Neural cell (in vitro differentiated cells): ENCODE measurements around the gene PODXL2. TPM values are rescaled to one million over a fixed set of nuclear protein-coding genes. Genes with fewer than 3 reads are reported as not detected.

Experiments
- H2AFZ ChIP-seq: fragments of 200-600, 300-800 bp; sonication (generic), shearing (Covaris generic); 2 replicates; pipeline ENCODE4 v1.6.0; 2014; ENCODE audit warnings: low read depth, mild to moderate bottlenecking, antibody characterized with exemption, low read length, moderate library complexity
- H3F3A ChIP-seq: fragments of 200-600 bp; shearing (Covaris generic); 2 replicates; pipeline ENCODE4 v1.6.1; 2016; ENCODE audit warnings: mild to moderate bottlenecking, moderate library complexity, mixed read lengths, antibody characterized with exemption, low read length; ENCODE audit not compliant: insufficient read depth, poor library complexity, severe bottlenecking
- H3K27ac ChIP-seq: fragments of 200-600, 300-800 bp; sonication (generic), shearing (Covaris generic); 2 replicates; pipeline ENCODE4 v1.5.1; 2014; ENCODE audit warnings: mild to moderate bottlenecking, low read length, moderate library complexity
- H3K27me3 ChIP-seq: fragments of 300-800, 200-600 bp; sonication (generic), shearing (Covaris generic); 2 replicates; pipeline ENCODE4 v1.6.0; 2014; ENCODE audit warnings: mild to moderate bottlenecking, low read depth, low read length, moderate library complexity; ENCODE audit not compliant: insufficient read depth
- H3K36me3 ChIP-seq: fragments of 300-800, 200-600 bp; sonication (generic), shearing (Covaris generic); 2 replicates; pipeline ENCODE4 v1.5.1; 2014; ENCODE audit warnings: mild to moderate bottlenecking, antibody characterized with exemption, low read length, moderate library complexity; ENCODE audit not compliant: insufficient read depth
- H3K4me2 ChIP-seq: fragments of 300-800, 200-600 bp; sonication (generic), shearing (Covaris generic); 2 replicates; pipeline ENCODE4 v1.6.0; 2014; ENCODE audit warnings: mild to moderate bottlenecking, low read length
- H3K4me3 ChIP-seq: fragments of 300-800, 200-600 bp; sonication (generic), shearing (Covaris generic); 2 replicates; pipeline ENCODE4 v1.5.1; 2014; ENCODE audit warnings: mild to moderate bottlenecking, low read length, moderate library complexity
- H3K79me2 ChIP-seq: fragments of 200-600 bp; shearing (Covaris generic); replicated peaks from 2 replicates; pipeline ENCODE4 v1.6.0; 2014; ENCODE audit warnings: mild to moderate bottlenecking, low read length, moderate library complexity; ENCODE audit not compliant: insufficient read depth
- H3K9ac ChIP-seq: fragments of 300-800, 200-600 bp; sonication (generic), shearing (Covaris generic); 2 replicates; pipeline ENCODE4 v1.6.1; 2016; ENCODE audit warnings: mild to moderate bottlenecking, low read length, mixed read lengths
- H3K9me2 ChIP-seq: fragments of 200-600 bp; shearing (Covaris generic); 2 replicates; pipeline ENCODE4 v1.6.1; 2016; ENCODE audit warnings: mild to moderate bottlenecking, low read length, mixed read lengths; ENCODE audit not compliant: insufficient read depth
- H3K9me3 ChIP-seq: fragments of 200-600, 300-800 bp; sonication (generic), shearing (Covaris generic); 2 replicates; pipeline ENCODE4 v1.6.1; 2016; ENCODE audit warnings: mild to moderate bottlenecking, mixed run types, low read length, moderate library complexity, mixed read lengths
- H4K20me1 ChIP-seq: fragments of 200-600 bp; shearing (Covaris generic); 2 replicates; pipeline ENCODE4 v1.6.1; 2016; ENCODE audit warnings: mild to moderate bottlenecking, mixed run types; ENCODE audit not compliant: insufficient read depth
- EP300 ChIP-seq: fragments of 450-650 bp; conservative IDR thresholded peaks from 2 replicates; pipeline ENCODE4 v1.6.1; 2014; ENCODE audit warnings: antibody characterized with exemption, mild to moderate bottlenecking, moderate library complexity; ENCODE audit not compliant: poor library complexity, severe bottlenecking
- EZH2 ChIP-seq: fragments of 200-600, 300-800 bp; shearing (Covaris generic), sonication (generic); IDR thresholded peaks from 2 replicates; pipeline ENCODE4 v1.6.1; 2014; ENCODE audit warnings: antibody characterized with exemption, low read length, borderline replicate concordance, mild to moderate bottlenecking; ENCODE audit not compliant: insufficient read depth, poor library complexity, severe bottlenecking
- MXI1 ChIP-seq: fragments of 450-650 bp; conservative IDR thresholded peaks from 2 replicates; pipeline ENCODE4 v1.6.1; 2014; ENCODE audit warnings: antibody characterized with exemption, mild to moderate bottlenecking; ENCODE audit not compliant: poor library complexity, severe bottlenecking
- POLR2AphosphoS5 ChIP-seq: IDR thresholded peaks from 2 replicates; pipeline ENCODE4 v1.6.1; 2012
- RAD21 ChIP-seq: fragments of 450-650 bp; conservative IDR thresholded peaks from 2 replicates; pipeline ENCODE4 v1.6.1; 2014; ENCODE audit warnings: antibody characterized with exemption, mild to moderate bottlenecking, moderate library complexity
- SMC3 ChIP-seq: fragments of 450-650 bp; conservative IDR thresholded peaks from 2 replicates; pipeline ENCODE4 v1.6.1; 2014; ENCODE audit warnings: antibody characterized with exemption, mild to moderate bottlenecking, moderate library complexity; ENCODE audit not compliant: poor library complexity
- TAF1 ChIP-seq: IDR thresholded peaks from 2 replicates; pipeline ENCODE4 v1.6.1; 2012; ENCODE audit warnings: low read depth
- polyA plus RNA-seq: library from polyadenylated mRNA; depleted of rRNA; stranded (reverse); fragments of >200 nt; gene quantifications from 2 replicates; pipeline ENCODE4 v1.2.3, GENCODE V29; 2014
- TF ChIP-seq, protein P1 (sequence below): IDR thresholded peaks from 2 replicates; pipeline ENCODE4 v1.6.1; 2012; ENCODE audit warnings: borderline replicate concordance
- TF ChIP-seq, protein P2 (sequence below): fragments of 450-650 bp; IDR thresholded peaks from 2 replicates; pipeline ENCODE4 v1.5.1; 2014; ENCODE audit warnings: antibody characterized with exemption, mild to moderate bottlenecking, moderate library complexity; ENCODE audit not compliant: poor library complexity, severe bottlenecking

Gene PODXL2
- polyA plus RNA-seq, 1 donor from 2014 or later = 266 TPM

DNA sequence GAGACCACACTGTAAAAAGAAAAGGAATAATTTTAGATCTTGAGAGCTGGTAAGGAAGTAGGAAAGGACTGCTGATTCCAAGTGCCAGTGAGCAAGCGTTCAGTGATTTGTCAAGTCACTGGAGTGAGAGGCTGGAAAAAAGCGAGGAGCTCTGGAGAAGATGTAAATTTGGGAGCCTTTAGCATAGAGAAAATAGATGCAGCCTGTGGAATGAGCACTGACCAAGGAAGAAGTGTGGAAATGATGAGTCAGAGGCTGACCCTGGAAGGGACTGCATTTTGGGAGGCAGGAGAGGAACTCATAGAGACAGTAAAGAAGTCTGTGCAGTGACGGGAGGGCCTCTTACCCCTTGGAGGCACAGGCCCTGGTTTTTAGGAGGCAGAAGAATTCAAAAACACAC, 26.7 kb downstream of the PODXL2 start:
- H3K4me2 ChIP-seq = no peak overlapping the region
- H3K27me3 ChIP-seq = no peaks in the 10 kb centered on the region
- H3K27ac ChIP-seq = no peak overlapping the region
- no peak overlapping the region for H3K9ac ChIP-seq
- H3K4me3 ChIP-seq = no peak overlapping the region
- H3K9me3 ChIP-seq = no peaks in the 10 kb centered on the region
- H3K36me3 ChIP-seq = peaks cover 7% of the 10 kb centered on the region
- H3K79me2 ChIP-seq = no peaks in the 10 kb centered on the region
- H3F3A ChIP-seq = no peaks in the 10 kb centered on the region
- H2AFZ ChIP-seq = no peak overlapping the region
- no peaks in the 10 kb centered on the region for H4K20me1 ChIP-seq
- H3K9me2 ChIP-seq = no peaks in the 10 kb centered on the region
- TF ChIP-seq, protein P1, sequence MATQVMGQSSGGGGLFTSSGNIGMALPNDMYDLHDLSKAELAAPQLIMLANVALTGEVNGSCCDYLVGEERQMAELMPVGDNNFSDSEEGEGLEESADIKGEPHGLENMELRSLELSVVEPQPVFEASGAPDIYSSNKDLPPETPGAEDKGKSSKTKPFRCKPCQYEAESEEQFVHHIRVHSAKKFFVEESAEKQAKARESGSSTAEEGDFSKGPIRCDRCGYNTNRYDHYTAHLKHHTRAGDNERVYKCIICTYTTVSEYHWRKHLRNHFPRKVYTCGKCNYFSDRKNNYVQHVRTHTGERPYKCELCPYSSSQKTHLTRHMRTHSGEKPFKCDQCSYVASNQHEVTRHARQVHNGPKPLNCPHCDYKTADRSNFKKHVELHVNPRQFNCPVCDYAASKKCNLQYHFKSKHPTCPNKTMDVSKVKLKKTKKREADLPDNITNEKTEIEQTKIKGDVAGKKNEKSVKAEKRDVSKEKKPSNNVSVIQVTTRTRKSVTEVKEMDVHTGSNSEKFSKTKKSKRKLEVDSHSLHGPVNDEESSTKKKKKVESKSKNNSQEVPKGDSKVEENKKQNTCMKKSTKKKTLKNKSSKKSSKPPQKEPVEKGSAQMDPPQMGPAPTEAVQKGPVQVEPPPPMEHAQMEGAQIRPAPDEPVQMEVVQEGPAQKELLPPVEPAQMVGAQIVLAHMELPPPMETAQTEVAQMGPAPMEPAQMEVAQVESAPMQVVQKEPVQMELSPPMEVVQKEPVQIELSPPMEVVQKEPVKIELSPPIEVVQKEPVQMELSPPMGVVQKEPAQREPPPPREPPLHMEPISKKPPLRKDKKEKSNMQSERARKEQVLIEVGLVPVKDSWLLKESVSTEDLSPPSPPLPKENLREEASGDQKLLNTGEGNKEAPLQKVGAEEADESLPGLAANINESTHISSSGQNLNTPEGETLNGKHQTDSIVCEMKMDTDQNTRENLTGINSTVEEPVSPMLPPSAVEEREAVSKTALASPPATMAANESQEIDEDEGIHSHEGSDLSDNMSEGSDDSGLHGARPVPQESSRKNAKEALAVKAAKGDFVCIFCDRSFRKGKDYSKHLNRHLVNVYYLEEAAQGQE = no peak
- TF ChIP-seq EZH2 (no peak), POLR2AphosphoS5 (no peak), EP300 (no peak), TAF1 (no peak), RAD21 (no peak), MXI1 (no peak), SMC3 (no peak)
- TF ChIP-seq, protein P2, sequence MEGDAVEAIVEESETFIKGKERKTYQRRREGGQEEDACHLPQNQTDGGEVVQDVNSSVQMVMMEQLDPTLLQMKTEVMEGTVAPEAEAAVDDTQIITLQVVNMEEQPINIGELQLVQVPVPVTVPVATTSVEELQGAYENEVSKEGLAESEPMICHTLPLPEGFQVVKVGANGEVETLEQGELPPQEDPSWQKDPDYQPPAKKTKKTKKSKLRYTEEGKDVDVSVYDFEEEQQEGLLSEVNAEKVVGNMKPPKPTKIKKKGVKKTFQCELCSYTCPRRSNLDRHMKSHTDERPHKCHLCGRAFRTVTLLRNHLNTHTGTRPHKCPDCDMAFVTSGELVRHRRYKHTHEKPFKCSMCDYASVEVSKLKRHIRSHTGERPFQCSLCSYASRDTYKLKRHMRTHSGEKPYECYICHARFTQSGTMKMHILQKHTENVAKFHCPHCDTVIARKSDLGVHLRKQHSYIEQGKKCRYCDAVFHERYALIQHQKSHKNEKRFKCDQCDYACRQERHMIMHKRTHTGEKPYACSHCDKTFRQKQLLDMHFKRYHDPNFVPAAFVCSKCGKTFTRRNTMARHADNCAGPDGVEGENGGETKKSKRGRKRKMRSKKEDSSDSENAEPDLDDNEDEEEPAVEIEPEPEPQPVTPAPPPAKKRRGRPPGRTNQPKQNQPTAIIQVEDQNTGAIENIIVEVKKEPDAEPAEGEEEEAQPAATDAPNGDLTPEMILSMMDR = no peak

DNA sequence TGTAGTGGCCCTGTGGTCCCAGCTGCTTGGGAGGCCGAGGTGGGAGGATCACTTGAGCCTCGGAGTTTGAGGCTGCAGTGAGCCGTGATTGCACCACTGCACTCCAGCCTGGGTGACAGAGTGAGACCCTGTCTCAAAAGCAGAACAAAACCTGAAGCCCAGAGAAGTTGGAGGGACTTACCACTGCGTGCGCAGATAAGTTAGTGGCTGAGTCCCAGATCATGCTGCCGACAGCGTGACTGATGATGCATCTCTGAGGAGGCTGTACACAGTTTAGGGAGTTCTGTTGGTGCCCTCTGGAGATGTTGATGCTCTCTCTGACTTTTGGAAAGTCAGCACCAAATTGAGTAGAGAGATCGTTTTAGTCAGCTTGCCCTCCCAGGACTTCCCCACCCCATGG, 27.9 kb downstream of the PODXL2 start:
- TF ChIP-seq SMC3 (no peak), EZH2 (no peak), EP300 (no peak), TAF1 (no peak)
- TF ChIP-seq, protein P2 = no peak
- Histone ChIP-seq H3K4me2 (no peak overlapping the region), H3K79me2 (no peaks in the 10 kb centered on the region), H3K9me3 (no peaks in the 10 kb centered on the region), H3K4me3 (no peak overlapping the region), H3F3A (no peaks in the 10 kb centered on the region), H3K9ac (no peak overlapping the region), H3K9me2 (no peaks in the 10 kb centered on the region), H3K27me3 (no peaks in the 10 kb centered on the region), H3K36me3 (peaks cover 9% of the 10 kb centered on the region), H2AFZ (no peak overlapping the region), H4K20me1 (no peaks in the 10 kb centered on the region), H3K27ac (no peak overlapping the region)
